ENCODE data around the gene WWOX. TPM values are rescaled to one million over a fixed set of nuclear protein-coding genes. Genes with fewer than 3 reads are reported as not detected.

WWOX gene
- total RNA-seq, 1 donor from 2014 or later = 12.6 TPM

- no peak for FAIRE-seq
- no peak for TF ChIP-seq CTCF (IDR thresholded peaks at IDR 0.05; ENCODE audit: insufficient read depth, low read length, severe bottlenecking)
- no peak overlapping the region for H3K4me3 ChIP-seq (ENCODE audit: low read depth, low read length)
- no peaks in the 10 kb centered on the region for H3K27me3 ChIP-seq (ENCODE audit: control insufficient read depth, insufficient read depth, low read length)
- no peaks in the 10 kb centered on the region for H3K36me3 ChIP-seq (ENCODE audit: control insufficient read depth, insufficient read depth, low read length)
- no peak for DNase-seq (ENCODE audit: low read depth)
These were observed 893.9 kb downstream of the WWOX start for GRCh38 chr16:78993346-78993745.

- FAIRE-seq = no peak
These were observed 894.8 kb downstream of the WWOX start for GRCh38 chr16:78994135-78994745.

GRCh38 chr16:78995441-78995840 lies 896.0 kb downstream of the WWOX start:
- no peaks in the 10 kb centered on the region for H3K27me3 ChIP-seq (ENCODE audit: control insufficient read depth, insufficient read depth, low read length)
- DNase-seq (ENCODE audit: low read depth) (no peak), FAIRE-seq (no peak)
- no peak overlapping the region for H3K4me3 ChIP-seq (ENCODE audit: low read depth, low read length)
- no peaks in the 10 kb centered on the region for H3K36me3 ChIP-seq (ENCODE audit: control insufficient read depth, insufficient read depth, low read length)
- no peak for TF ChIP-seq CTCF (IDR thresholded peaks at IDR 0.05; ENCODE audit: insufficient read depth, low read length, severe bottlenecking)

More at GRCh38 chr16:78994135-78994745, 894.8 kb downstream of the WWOX start:
- Histone ChIP-seq H3K27me3 (ENCODE audit: control insufficient read depth, insufficient read depth, low read length) (no peaks in the 10 kb centered on the region), H3K4me3 (ENCODE audit: low read depth, low read length) (no peak overlapping the region), H3K36me3 (ENCODE audit: control insufficient read depth, insufficient read depth, low read length) (no peaks in the 10 kb centered on the region)
- no peak for TF ChIP-seq CTCF (IDR thresholded peaks at IDR 0.05; ENCODE audit: insufficient read depth, low read length, severe bottlenecking)
- no peak for DNase-seq (ENCODE audit: low read depth)

- no peak for FAIRE-seq
- H3K27me3 ChIP-seq (ENCODE audit: control insufficient read depth, insufficient read depth, low read length) = no peaks in the 10 kb centered on the region
- no peak for DNase-seq (ENCODE audit: low read depth)
- no peak overlapping the region for H3K4me3 ChIP-seq (ENCODE audit: low read depth, low read length)
- no peak for TF ChIP-seq CTCF (IDR thresholded peaks at IDR 0.05; ENCODE audit: insufficient read depth, low read length, severe bottlenecking)
- no peaks in the 10 kb centered on the region for H3K36me3 ChIP-seq (ENCODE audit: control insufficient read depth, insufficient read depth, low read length)
These were observed 897.3 kb downstream of the WWOX start for GRCh38 chr16:78996790-78997189.

- TF ChIP-seq CTCF (IDR thresholded peaks at IDR 0.05; ENCODE audit: insufficient read depth, low read length, severe bottlenecking) = no peak
- FAIRE-seq (no peak), DNase-seq (ENCODE audit: low read depth) (no peak)
- H3K4me3 ChIP-seq (ENCODE audit: low read depth, low read length) = no peak overlapping the region
- no peaks in the 10 kb centered on the region for H3K36me3 ChIP-seq (ENCODE audit: control insufficient read depth, insufficient read depth, low read length)
- H3K27me3 ChIP-seq (ENCODE audit: control insufficient read depth, insufficient read depth, low read length) = no peaks in the 10 kb centered on the region
These were observed 899.4 kb downstream of the WWOX start for GRCh38 chr16:78998879-78999278.

All from bronchial epithelial cell (primary cell).